PC-9 (cell line): ENCODE measurements around the gene ARHGAP8.

Experiments
- CTCF ChIP-seq: fragments of 200-600 bp; sonication (generic); conservative IDR thresholded peaks from 2 replicates; pipeline ENCODE4 v1.6.1; 2017; ENCODE audit warnings: mixed run types, antibody characterized with exemption, mild to moderate bottlenecking, moderate library complexity
- EZH2 ChIP-seq: fragments of 200-600 bp; sonication (generic); IDR thresholded peaks from 2 replicates; pipeline ENCODE4 v1.8.0; 2017; ENCODE audit warnings: antibody characterized with exemption, low read depth

DNA sequence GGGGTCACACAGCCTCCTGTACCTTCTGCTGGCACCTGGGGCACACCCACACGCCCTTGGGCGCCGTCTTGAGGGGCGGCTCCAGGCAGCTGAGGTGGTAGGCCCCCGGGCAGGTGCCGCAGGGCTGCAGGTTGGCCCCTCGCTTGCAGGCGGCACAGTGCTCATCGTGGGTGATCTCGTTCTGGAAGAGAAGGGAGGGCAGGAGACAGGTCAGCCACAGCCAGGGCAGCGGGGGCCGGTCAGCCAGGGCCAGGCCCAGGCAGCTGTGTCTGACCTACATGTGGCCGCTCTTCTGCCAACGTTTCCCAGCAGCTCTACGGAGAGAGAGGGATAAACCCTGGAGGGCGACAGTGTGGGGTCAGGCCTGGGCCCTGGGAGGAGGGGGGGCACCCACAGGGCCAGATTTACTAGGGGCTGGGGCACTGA is 135.6 kb downstream of the ARHGAP8 start:
- TF ChIP-seq CTCF (no peak), EZH2 (no peak)
